Ecto neural progenitor cell (in vitro differentiated cells): ENCODE data around the gene SOCS3.
"Not testable (repeated sequence)": the region's sequence is repeated elsewhere in the genome, so short reads cannot be mapped to it uniquely, and the experiment has no call there.

ENCODE experiments used
- DNase-seq: peaks from one replicate; pipeline ENCODE4 v3.0.0-alpha.2; 2018; ENCODE audit warnings: low spot score

The SOCS3 gene

DNA sequence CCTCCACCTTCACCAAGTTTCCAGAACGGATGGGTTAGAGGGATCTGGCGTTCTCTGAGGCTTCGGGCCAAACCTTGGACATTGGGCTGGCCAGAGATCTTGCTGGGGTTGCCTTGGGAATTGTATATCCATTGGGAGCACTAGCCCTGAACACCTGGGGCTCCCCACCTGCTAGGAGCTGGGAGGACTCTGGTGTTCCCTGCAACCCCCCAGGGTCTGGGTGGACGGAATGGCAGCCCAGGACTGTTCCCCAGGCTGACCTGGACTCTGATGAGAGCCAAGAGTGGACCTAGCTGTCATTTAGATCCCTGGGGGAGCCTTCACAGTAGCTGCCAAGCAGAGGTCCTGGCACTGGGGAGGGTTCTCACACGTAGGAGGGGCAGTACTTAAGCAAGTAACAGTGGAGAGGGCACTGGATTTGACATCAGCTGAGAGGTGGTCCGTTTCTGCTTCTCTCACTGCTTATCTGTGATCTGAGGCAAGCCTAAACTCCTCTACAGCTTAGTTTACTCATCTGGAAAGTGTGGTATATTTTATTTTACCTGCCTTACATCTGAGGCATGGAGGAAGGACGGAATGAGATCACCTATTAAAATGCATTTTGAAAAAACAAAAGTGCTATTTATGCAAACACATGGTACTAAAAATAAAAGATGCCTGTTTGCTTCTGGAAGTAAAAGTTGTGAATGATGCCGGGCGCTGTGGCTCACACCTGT is 11.7 kb downstream of the SOCS3 start:
- no peak for DNase-seq

DNA sequence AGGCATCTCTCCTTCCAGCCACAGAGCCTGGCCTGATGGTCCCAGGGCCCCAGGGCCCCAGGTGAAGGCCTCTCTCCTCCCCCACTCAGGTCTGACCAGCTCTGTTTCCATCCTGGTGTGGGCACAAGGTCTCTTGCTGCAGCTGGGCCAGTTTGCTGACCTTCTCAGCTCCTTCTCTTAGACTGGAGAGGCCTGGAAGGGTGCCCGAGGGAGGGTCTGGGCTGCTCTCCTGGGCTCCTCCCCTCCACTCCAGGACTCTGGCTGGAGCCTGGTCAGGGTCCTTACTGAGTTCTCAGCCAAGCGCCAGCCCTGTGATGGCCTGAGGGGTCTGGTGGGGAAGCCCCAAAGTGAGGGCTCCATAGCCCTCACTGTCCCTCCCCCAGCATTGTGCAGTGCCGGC is 12.4 kb downstream of the SOCS3 start:
- DNase-seq = no peak

DNA sequence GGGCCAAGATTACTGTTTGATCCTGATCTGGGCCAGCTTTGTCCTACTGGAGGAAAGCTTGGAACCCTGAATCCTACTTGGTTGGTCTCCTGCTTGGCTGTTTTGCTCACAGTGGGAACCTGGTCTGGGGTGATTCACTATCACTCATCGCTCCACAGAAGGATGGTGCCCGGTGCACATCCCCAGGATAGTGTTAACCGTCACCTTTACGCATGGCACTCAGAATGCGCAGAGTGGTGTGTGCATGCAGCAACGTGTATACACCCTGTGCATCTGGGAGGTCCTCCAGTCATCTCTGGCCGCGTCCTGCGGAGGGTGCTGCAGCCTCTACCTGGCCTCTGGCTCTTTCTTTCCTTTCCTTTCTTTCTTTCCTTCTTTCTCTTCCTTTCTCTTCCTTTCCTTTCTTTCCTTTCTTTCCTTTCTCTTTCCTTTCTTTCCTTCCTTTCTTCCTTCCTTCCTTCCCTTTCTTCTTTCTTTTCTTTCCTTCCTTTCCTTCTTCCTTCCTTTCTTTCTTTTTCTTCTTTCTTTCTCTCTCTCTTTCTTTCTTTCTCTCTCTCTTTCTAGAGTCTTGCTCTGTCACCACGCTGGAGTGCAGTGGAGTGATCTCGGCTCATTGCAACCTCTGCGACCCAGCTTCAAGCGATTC is 13.1 kb downstream of the SOCS3 start:
- DNase-seq = no peak

DNA sequence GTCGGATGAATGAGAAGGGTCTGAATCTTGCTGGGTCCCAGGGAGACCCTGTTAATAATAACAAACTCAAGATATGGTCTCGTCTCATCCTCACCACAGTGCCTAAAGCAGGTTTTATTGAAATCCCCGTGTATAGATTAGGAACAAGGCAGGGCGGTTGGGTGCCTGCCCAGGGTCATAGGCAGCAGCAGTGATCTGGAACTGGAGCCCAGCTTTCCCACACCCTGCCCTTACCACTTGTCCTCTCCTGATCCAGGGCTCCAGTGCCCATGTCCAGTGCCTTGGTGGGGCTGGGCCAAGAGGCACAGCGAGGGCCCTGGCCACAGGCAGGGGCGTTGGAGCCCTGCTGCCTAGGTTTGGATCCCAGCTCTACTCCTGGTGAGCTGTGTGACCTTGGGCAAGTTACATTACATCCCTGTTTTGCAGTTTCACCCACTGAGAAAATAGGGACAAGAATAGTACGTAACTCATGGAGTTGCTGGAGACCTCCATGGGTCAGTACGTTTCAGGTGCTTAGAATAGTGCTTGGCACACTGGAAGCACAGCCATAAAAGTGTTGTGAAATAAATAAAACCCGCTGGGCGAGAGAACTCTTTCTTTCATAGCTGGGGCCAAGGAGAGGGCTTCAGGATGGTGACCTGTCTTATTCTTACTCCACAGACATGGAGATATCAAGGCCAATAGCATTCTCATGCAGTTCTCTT is 13.9 kb downstream of the SOCS3 start:
- DNase-seq = no peak

DNA sequence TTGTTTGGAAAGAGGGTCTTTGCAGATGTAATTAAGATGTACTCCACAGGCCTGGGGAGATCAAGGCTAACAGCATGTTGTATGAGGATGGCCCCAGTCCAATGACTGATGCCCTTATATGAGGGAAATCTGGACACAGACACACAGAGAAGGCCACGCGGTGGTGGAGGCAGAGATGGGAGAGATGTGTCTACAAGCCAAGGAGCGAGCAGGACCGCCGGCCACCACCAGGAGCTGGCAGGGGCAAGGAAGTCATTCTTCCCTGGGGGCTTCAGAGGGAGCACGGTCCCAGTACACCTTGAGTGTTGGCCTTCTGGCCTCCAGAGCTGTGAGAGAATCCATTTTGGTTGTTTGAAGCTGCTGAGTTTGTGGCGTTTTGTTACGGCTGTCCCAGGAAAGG is 14.7 kb downstream of the SOCS3 start:
- DNase-seq = no peak

DNA sequence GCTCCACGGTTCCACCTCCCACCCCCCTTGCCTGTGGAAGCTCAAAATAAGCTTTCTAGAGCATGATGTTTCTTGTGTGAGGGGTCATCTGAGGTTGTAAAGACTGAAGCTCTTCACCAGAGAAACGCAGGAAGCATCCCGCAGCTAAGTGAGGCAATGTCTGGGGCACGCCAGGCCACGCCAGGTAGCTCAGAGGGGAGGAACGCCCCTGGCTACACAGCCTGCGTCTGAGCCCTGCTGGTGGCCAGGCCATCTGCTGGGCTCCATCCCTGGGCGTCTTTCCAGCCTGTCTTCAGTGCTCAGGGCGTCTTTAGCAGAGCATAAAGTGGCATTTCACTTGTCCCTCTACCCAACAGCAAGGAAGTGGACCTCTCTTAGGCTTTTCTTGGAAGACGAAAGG is 15.2 kb downstream of the SOCS3 start:
- no peak for DNase-seq

DNA sequence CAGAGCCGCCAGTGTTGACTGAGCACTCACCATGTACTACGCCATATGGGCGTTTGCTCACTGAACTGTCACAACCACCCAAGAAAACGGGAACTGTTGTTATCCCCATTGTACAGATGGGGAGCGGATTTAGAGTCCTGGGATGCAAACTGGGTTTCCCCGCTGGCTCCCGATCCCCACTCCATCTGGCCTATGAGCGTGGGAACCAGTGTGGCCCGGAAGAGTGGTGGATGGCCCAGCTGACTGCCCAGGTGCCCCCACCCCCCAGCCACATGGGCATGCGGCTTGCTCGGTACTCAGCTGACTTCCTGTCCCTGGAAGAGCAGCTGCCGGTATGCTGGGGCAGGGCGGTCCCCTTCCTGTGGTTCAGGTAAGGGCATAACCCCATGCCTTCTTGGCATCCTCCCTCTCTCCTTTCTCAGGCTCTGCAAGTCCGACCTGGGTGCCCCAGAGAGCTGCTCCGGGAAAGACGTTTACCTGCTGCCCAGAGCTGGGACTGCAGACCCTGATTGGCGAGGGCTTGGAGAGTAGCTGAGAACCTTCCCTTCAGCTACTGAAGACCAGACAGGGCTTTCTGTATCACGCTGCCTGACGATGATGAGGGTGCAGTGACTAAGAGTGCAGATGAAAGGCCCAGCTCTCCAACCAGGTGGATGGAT is 16.2 kb downstream of the SOCS3 start:
- no peak for DNase-seq

DNA sequence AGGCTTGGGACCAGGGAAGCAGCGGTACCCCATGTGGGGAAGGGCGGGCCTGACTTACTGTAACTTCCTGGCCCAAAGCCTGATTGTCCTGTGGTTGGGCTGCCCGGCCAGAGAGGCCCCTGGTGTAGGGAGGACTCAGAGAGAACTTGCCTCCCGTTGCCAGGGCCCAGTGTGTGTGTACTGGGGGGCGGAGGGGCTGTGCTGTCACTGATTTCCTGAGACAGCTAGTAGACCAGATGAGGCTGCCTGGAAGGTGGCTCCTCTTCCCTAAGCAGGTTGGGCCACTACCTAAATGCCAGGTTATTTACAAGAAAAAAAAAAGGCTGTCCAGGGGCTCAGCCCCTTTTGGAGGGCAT is 16.7 kb downstream of the SOCS3 start:
- no peak for DNase-seq

DNA sequence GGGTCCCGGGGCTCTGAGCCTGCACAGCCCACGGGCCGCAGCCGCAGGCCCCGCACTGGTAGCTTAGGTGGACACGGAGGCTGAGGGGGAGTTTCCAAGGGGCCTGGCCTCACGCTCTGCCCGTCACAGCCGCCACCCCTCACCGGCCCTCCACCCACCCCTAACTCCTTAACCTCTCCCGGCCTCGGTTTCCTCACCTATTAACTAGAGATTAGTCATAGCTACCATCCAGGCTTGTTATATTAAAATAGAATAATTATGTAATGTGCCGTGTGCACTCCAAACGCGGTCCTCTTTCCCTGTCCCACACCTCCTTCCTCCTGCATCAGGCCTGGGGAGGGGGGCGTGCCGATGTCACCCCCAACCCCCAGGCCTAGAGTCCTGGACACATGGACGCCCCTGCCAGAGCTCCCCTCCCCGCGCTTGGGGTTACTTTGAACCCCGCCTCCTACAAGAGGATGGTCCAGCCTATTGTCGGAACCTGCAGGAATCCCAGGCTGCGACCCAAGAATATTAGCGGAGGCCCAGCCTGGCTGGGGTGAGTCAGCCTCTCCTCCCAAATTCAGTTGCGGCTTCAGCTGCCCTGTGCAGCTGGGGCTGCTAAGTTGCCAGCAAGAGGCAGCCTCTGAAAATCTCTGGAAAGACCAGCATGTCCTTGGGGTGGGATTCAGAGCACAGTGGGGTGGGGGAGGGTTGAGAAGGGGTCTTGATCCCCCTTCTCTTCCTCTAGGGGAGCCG is 17.3 kb downstream of the SOCS3 start:
- DNase-seq = no peak

DNA sequence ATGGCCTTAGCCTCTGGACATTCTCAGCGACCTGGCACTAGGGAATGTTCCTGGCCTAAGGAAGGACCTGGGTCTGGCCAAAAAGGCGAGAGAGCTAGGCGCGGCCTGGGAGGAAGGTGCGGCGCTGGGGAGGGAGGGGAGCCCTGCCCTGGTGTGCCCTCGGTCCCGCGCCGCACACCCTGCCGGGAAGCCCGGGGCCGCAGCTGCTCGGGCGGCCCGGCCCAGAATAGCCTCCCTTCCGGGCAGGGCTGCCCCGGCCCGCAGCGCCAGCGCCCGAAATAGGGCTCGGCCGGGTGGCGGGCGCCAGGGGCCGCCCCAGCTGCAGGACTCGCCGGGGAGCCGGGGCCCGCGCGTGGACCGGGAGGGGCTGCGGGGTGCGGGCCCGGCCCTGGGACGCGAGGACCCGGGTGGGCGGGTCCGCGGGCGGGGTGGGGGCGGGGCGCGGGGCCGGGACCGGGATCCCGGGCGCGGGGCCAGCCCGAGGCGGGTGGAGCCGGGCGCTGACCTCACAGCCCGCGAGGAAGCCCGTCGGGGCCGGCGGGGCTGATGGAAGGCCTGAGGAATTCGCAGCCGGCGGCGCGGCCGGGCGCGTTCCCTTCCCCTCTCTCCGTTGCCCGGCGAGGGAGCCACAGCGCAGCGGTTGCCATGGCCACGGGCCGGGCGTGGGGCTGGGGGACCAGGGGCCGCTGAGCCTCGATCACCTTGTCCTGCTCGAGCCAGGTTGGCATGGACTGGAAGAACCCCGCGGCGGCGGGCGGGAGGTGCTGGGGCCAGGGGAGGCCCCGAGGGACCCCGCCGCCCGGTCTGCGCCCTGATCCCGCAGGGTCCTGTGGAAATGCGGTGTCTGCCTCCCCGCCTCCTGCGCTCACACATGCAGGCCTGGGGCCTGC is 18.1 kb downstream of the SOCS3 start:
- DNase-seq = peak; percentile 90

DNA sequence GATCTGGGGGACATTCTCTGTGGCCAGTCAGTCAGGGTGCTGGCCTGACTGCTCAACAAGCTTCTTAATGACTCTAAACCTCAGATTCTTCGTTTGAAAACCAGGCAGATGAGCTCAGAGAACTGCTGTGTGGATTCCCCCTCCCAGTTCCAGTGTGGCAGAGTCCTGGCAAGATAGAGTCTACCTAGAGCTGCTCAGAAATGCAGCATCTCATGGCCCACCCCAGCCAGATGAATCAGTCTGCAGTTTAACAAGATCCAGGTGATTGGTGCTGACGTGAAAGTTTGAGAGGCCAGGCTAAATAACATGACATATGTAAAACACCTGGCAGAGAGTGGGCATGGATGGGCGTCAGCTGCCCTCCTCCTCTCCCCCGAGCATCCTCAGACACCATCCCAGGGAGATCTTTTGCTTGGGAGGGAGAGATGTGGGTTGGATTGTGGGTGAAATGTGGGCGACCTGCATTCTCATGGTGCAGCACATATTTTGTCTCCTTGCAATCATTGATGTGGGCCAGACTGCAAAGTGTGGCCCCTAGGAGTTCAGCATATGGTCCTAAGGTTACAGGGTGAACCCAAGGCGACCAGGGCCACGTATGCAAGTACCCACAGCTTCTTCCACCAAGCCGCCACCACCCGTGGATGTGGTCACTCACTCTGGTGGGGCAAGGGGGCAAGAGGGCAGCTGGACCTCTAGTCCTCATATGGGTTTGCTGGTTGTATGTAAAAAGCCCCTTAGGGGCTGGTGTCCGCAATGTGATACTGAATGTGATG is 19.5 kb downstream of the SOCS3 start:
- no peak for DNase-seq

DNA sequence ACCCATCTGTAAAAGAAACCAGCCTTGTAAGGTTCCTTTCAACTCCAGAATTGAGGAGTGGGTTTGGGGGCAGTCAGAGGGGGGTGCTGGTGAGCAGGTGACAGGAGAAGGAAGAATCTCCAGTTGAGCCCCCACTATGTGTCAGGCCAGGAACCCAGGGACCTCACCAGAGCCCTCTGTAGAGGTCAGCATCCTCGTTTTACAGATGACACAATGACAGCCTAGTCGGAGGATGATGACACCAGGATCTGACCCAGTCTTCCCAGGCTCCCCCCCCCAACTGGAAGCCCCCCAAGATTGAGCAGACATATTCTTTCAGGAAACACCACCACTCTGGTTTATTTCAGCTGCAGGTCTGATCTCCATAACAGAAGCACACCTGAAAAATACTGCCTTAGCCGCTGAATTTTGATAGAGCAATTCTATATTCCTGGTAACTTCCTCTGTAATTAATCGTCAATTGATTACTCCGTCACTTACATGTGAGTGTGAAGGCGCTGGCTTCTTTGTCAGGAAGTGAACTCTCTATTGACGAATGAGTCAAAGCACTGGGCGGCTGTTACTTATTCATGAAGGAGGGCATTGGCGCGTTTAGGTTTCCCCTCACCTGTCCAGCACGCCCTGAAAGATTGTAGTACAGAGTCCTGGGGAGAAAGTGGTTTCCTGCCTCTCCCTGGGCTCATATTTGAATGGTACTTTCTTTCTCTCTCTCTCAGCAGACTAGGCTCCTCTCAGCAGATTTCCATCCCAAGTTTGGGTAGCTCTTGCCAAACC is 21.2 kb downstream of the SOCS3 start:
- DNase-seq = no peak

DNA sequence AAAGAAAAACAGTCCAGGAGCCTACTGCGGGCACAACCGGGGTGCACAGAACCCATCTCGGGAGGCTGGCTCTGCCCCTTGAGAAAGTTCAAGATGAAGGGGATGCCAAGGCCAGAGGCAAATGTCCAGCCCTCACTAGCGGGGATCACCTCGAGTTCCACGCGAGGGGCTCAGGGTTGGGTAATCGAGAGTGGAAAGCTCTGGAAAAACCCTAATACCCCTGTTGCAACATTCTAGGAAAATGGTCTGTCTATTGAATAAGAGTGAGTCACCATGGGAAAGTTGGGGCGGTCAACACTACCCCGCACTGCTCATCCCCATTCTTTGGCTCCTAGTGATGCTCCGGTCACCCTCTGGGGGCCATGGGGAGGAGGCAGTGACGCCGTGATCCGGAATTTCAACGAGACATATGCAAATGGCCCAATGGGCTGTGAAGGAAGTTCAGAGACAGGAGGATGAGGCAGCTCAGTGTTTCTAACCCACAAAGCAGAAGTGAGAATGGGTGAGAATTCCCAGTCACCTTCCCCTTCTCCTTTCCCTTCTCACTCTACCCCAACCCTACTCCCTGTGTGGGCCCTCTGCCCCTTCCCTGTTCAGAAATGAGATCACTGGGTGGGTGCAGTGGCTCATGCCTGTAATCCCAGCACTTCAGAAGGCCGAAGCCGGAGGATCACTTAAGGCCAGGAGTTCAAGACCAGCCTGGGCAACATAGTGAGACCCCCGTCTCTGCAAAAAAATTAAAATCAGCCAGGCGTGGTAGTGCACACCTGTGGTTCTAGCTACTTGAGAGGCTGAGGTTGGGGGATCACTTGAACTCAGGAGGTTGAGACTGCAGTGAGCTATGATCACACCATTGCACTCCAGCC is 22.4 kb downstream of the SOCS3 start:
- no peak for DNase-seq

DNA sequence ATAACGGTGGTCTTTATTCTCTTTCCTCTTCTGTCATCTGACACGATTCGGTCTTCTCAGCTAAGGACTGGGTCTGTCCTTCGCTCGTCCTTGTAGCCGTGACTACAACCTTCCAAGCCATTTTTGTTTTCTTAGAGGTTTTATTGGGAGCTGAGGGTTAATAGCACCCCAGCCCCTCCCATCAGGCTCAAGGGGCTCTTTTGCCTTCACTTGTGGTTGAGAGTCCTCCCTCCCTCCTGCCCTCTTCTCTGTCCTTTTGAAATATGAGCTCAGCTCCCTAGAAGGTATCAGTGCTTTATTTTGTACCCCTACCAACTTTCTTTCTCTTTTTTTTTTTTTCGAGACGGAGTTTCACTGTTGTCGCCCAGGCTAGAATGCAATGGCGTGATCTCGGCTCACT is 24.7 kb downstream of the SOCS3 start:
- DNase-seq = no peak

DNA sequence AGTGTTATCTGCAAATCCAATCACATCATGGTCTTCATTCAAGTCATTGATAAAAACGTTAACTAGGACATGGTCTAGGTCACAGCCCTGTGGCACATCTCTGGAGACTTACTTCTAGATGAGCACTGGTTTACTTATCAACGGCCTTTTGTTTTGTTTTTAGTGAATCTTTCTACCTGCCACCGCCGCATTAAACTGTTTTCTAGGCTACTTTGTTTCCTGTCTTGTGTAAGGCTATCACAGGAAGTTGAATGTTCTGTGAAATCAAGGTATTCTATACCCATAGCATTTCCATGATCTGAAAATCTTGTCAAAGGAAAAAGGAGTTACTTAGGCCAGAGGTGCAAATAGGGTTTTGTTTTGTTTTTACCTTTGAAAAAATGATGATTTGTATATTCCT is 26.9 kb downstream of the SOCS3 start:
- DNase-seq = no peak

DNA sequence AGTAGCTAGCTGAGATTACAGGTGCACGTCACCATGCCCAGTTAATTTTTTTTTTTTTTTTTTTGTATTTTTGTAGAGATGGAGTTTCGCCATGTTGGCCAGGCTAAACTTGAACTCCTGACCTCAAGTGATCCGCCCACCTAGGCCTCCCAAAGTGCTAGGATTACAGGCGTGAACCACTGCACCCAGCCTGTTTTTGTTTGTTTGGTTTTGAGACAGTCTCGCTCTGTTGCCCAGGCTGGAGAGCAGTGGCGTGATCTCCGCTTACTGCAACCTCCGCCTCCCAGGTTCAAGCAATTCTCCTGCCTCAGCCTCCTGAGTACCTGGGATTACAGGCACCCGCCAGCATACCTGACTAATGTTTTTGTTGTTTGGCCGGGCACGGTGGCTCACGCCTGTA is 28.5 kb downstream of the SOCS3 start:
- not testable (repeated sequence) for DNase-seq

DNA sequence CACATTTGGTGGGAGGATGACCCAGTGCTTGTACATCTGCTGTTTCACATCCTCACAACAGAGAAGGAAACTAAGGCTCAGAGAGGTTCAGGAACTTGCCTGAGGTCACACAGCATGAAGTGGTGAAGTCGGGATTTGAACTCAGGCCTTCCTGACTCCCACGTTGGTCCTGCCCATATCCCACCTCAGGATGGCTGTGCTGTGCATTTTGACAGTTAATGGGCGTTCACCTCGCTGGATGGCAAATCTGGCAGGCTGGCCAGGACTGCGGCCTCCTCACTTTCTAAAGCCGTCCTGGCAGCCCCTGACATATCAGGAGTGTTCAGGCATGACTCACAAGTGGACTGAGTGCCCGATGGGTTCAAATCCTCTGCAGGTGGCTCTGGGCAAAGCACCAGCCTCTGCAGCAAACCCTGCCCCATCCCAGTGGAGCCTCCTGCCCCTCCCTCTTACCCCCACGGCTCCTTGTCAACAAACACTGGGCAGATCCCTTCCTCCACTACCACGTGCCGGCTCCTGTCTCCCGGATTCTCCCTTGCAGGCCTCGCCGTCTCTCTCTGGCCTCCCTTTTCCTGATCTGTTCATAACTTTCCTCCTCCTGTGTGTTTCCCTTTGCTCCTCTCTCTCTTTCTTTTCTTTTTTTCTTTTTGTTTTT is 29.2 kb downstream of the SOCS3 start:
- DNase-seq = no peak
